Measurements from ENCODE around the gene COA1. TPM values are rescaled to one million over a fixed set of nuclear protein-coding genes. Genes with fewer than 3 reads are reported as not detected.

Gene COA1
- total and polyA plus RNA-seq, 2 donors (not counting 3 experiments of a cell fraction or from before 2014, with no cell fraction given): 38.1 to 55.1 TPM

DNA sequence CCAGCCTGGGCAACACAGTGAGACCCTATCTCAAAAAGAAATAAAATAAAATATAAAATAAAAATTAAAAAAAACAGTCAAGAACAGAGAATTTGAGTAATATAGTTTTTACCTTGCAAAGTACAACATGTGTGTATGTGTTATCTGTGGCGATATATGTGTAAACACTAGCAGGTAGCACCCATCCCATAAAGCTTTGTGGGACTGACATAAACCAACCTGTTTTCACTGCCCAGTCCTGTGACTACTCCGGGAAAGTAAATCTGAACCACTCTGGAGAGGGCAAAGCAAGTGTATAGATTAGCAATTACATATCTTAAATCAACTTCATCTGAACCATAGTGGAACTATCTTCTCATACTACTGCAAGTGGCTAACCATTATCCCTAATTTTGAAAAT, 72.3 kb downstream of the COA1 start:
- Histone ChIP-seq H3K27me3 (ENCODE audit: control insufficient read depth in 2 of 2, insufficient read depth in 2 of 2, low read length in 2 of 2) (no peaks in the 10 kb centered on the region), H3K4me3 (replicated peaks in 1 of 3; ENCODE audit: insufficient read depth in 1 of 3, low read depth in 1 of 3, low read length in 3 of 3) (no peak overlapping the region), H2AFZ (ENCODE audit: low read depth, low read length) (no peak overlapping the region), H3K27ac (ENCODE audit: insufficient read depth, low read depth, low read length) (no peak overlapping the region), H3K4me1 (ENCODE audit: control insufficient read depth, extremely low read depth, insufficient read depth, low read length) (peaks cover 15% of the 10 kb centered on the region), H3K9ac (replicated peaks; ENCODE audit: extremely low read depth, insufficient read depth, low read length) (no peak overlapping the region), H3K9me3 (replicated peaks; ENCODE audit: control insufficient read depth, insufficient read depth, low read length) (no peaks in the 10 kb centered on the region), H4K20me1 (replicated peaks; ENCODE audit: control insufficient read depth, extremely low read depth, insufficient read depth, low read length) (no peaks in the 10 kb centered on the region), H3K9me1 (replicated peaks; ENCODE audit: control insufficient read depth, extremely low read depth, insufficient read depth, low read length) (no peaks in the 10 kb centered on the region), H3K79me2 (ENCODE audit: control insufficient read depth, insufficient read depth, low read length) (no peaks in the 10 kb centered on the region), H3K4me2 (ENCODE audit: insufficient read depth, low read length) (no peak overlapping the region), H3K36me3 (ENCODE audit: control insufficient read depth in 2 of 2, extremely low read depth in 1 of 2, insufficient read depth in 2 of 2, low read length in 2 of 2) (no peaks in the 10 kb centered on the region)
- intact Hi-C loops (cut with micrococcal nuclease) (no loop called here), dilution Hi-C loops (cut with MboI; ENCODE audit: extremely low pct_ligation_motif_present, low sequenced_read_pairs) (no loop called here)
- TF ChIP-seq MYC (IDR thresholded peaks at IDR 0.05; ENCODE audit: low read depth, low read length): no peak
- no peak for TF ChIP-seq EZH2 (IDR thresholded peaks at IDR 0.05; ENCODE audit: borderline replicate concordance, low read depth, low read length, severe bottlenecking)
- no peak for TF ChIP-seq POLR2AphosphoS5 (IDR thresholded peaks at IDR 0.05; ENCODE audit: insufficient read depth, low read depth, low read length)
- TF ChIP-seq POLR2A (IDR thresholded peaks at IDR 0.05; ENCODE audit: low read depth, low read length): no peak
- TF ChIP-seq GATA2 (IDR thresholded peaks at IDR 0.05; ENCODE audit: insufficient read depth, insufficient read length, low read depth, low read length): no peak
- TF ChIP-seq, protein P1, sequence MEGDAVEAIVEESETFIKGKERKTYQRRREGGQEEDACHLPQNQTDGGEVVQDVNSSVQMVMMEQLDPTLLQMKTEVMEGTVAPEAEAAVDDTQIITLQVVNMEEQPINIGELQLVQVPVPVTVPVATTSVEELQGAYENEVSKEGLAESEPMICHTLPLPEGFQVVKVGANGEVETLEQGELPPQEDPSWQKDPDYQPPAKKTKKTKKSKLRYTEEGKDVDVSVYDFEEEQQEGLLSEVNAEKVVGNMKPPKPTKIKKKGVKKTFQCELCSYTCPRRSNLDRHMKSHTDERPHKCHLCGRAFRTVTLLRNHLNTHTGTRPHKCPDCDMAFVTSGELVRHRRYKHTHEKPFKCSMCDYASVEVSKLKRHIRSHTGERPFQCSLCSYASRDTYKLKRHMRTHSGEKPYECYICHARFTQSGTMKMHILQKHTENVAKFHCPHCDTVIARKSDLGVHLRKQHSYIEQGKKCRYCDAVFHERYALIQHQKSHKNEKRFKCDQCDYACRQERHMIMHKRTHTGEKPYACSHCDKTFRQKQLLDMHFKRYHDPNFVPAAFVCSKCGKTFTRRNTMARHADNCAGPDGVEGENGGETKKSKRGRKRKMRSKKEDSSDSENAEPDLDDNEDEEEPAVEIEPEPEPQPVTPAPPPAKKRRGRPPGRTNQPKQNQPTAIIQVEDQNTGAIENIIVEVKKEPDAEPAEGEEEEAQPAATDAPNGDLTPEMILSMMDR (IDR thresholded peaks at IDR 0.05; ENCODE audit: extremely low read depth in 1 of 2, insufficient read depth in 1 of 2, low read depth in 1 of 2, low read length in 2 of 2): no peak
- TF ChIP-seq FOS (IDR thresholded peaks at IDR 0.05; ENCODE audit: borderline replicate concordance, insufficient read depth, low read length): no peak
- no peak for FAIRE-seq
- POLR2A ChIA-PET: no interaction called here
- CTCF ChIA-PET: no interaction called here
- no peak for DNase-seq (ENCODE audit: low read depth, low spot score)
- BruUV-seq (replicated peaks): no TSS peak
